ENCODE data around the gene TP53TG5.

TP53TG5 gene

DNA sequence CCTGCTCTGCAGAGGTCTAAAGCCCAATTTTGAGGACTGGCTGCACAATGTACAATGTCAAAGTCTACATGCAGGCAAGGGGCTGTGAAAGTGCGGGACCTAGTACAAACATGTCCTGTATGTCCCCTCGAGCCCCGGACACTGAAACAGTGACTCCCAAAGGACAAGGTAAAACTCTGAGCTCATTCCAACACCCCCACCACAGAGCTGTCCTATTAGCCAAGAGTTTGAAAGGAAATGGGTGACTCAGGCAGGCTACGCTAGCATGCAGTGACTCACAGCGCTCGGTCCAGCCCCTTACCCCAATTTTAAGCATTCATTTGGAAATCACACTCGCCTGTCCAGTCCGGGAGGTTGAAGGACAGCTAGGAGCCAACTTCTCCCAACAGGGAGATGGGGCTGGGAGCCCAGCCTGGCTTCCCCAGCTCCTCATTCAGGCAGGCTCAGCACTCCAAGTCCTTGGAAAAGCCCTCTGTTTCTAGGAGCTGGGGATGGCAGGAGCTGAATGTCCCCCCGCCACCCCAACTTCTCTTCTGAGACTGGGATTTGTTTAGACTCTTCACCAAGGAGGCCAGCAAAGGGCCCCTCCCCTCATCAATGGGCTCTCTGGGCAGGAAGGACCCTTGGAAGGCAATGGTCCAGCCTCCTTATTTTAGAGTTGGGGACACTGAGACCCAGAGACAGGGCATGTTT lies 33.8 kb downstream of the TP53TG5 start:
- H3K4me2 ChIP-seq (ENCODE audit: low read length), result no peak overlapping the region
- peaks cover 48% of the 10 kb centered on the region for H4K20me1 ChIP-seq (ENCODE audit: insufficient read depth, low read length)
- no peaks in the 10 kb centered on the region for H3K9me3 ChIP-seq (ENCODE audit: insufficient read depth, low read length)
- H3K4me1 ChIP-seq (ENCODE audit: low read length), result peaks cover 34% of the 10 kb centered on the region
- no peak overlapping the region for H3K27ac ChIP-seq (ENCODE audit: low read length)
- no peaks in the 10 kb centered on the region for H3K27me3 ChIP-seq (ENCODE audit: low read depth, low read length)
- H3K9ac ChIP-seq (ENCODE audit: low read length), result no peak overlapping the region
- H2AFZ ChIP-seq (ENCODE audit: low read depth, low read length), result no peak overlapping the region
- H3K36me3 ChIP-seq (replicated peaks; ENCODE audit: low read depth, low read length), result peaks cover 6% of the 10 kb centered on the region
- no peak overlapping the region for H3K4me3 ChIP-seq (ENCODE audit: low read length)
- TF ChIP-seq EZH2phosphoT487 (IDR thresholded peaks at IDR 0.05; ENCODE audit: low read depth), result no peak
- H3K79me2 ChIP-seq (ENCODE audit: low read length), result peaks cover 26% of the 10 kb centered on the region; the same call in 1 of the 2 replicates

DNA sequence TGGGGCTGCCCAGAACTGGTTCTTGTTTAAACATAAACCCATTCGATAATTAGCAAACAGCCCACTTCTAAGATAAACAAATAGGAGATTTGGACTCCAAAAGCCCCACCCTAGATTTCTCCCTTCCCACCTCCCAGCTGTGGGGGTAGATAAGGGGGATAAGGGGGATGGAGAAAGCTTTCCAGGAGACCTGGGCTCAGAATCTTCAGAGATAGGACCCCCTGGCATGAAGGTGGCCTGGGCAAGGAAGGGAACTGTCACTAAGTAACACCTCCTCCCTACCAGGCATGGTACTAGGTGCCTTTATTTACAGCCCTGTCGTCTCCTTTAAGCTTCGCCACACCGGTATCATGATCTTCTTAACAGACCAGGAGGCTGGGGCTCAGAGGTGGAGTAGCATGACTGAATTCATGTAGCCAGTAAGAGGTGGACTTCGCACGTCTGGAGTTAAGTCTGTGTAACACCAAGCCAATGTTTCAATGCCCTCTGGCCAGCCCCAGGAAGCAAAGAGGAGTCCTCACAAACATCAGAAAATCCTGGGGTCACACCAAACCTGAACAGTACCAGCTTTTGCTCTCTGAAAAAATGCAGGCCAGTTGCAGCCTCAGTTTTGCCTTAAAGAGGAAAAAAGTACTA lies 34.5 kb downstream of the TP53TG5 start:
- H4K20me1 ChIP-seq (ENCODE audit: insufficient read depth, low read length), result peaks cover 54% of the 10 kb centered on the region
- peaks cover 6% of the 10 kb centered on the region for H3K36me3 ChIP-seq (replicated peaks; ENCODE audit: low read depth, low read length)
- H3K27ac ChIP-seq (ENCODE audit: low read length), result no peak overlapping the region
- no peaks in the 10 kb centered on the region for H3K27me3 ChIP-seq (ENCODE audit: low read depth, low read length)
- TF ChIP-seq EZH2phosphoT487 (IDR thresholded peaks at IDR 0.05; ENCODE audit: low read depth), result no peak
- TF ChIP-seq, protein P1, sequence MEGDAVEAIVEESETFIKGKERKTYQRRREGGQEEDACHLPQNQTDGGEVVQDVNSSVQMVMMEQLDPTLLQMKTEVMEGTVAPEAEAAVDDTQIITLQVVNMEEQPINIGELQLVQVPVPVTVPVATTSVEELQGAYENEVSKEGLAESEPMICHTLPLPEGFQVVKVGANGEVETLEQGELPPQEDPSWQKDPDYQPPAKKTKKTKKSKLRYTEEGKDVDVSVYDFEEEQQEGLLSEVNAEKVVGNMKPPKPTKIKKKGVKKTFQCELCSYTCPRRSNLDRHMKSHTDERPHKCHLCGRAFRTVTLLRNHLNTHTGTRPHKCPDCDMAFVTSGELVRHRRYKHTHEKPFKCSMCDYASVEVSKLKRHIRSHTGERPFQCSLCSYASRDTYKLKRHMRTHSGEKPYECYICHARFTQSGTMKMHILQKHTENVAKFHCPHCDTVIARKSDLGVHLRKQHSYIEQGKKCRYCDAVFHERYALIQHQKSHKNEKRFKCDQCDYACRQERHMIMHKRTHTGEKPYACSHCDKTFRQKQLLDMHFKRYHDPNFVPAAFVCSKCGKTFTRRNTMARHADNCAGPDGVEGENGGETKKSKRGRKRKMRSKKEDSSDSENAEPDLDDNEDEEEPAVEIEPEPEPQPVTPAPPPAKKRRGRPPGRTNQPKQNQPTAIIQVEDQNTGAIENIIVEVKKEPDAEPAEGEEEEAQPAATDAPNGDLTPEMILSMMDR (IDR thresholded peaks at IDR 0.05; ENCODE audit: low read depth, low read length), result no peak
- H3K9ac ChIP-seq (ENCODE audit: low read length), result no peak overlapping the region
- peaks cover 26% of the 10 kb centered on the region; the same call in 1 of the 2 replicates for H3K79me2 ChIP-seq (ENCODE audit: low read length)
- peaks cover 31% of the 10 kb centered on the region for H3K4me1 ChIP-seq (ENCODE audit: low read length)
- H3K4me2 ChIP-seq (ENCODE audit: low read length), result no peak overlapping the region
- no peaks in the 10 kb centered on the region for H3K9me3 ChIP-seq (ENCODE audit: insufficient read depth, low read length)
- H3K4me3 ChIP-seq (ENCODE audit: low read length), result no peak overlapping the region
- no peak overlapping the region for H2AFZ ChIP-seq (ENCODE audit: low read depth, low read length)

DNA sequence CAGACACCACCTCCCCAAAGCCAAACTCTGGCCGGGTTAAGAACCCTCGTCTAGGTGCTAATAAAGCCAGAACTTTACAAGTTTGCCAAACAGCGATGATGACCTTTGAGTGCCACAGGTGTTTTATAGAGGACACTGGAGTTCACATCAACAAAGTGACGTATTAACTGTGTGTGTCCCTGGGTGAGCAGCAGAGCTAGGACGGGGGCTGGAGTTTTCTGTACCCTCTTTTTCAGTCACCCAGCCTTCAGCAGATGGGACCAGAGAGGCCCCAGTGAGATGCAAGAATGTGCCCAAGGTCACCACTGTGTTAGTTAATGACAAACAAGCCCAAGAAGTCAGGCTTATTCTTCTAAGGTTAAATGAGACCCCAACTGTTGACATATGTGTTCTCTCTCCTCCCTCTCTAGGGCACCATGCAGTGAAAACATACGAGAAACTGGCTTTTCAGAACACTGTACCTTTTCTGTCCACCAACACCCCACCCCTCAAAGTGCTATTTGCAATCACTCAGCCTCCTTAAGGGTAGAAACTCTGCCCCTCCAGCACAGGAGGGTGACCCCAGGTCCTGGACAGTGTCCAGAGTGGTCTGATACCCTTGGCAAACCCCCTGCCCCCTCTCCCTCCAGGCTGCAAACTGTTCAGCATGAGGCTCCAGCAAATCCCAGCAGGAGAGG lies 35.1 kb downstream of the TP53TG5 start:
- Histone ChIP-seq H3K4me3 (ENCODE audit: low read length) (no peak overlapping the region), H3K9me3 (ENCODE audit: insufficient read depth, low read length) (no peaks in the 10 kb centered on the region), H3K4me1 (ENCODE audit: low read length) (peaks cover 28% of the 10 kb centered on the region), H3K9ac (ENCODE audit: low read length) (no peak overlapping the region), H3K36me3 (replicated peaks; ENCODE audit: low read depth, low read length) (peaks cover 6% of the 10 kb centered on the region), H4K20me1 (ENCODE audit: insufficient read depth, low read length) (peaks cover 56% of the 10 kb centered on the region), H3K4me2 (ENCODE audit: low read length) (no peak overlapping the region), H2AFZ (ENCODE audit: low read depth, low read length) (no peak overlapping the region), H3K27me3 (ENCODE audit: low read depth, low read length) (no peaks in the 10 kb centered on the region), H3K79me2 (ENCODE audit: low read length) (peaks cover 26% of the 10 kb centered on the region; the same call in 1 of the 2 replicates), H3K27ac (ENCODE audit: low read length) (no peak overlapping the region)
- TF ChIP-seq EZH2phosphoT487 (IDR thresholded peaks at IDR 0.05; ENCODE audit: low read depth), result no peak
- TF ChIP-seq, protein P1 (IDR thresholded peaks at IDR 0.05; ENCODE audit: low read depth, low read length), result no peak

DNA sequence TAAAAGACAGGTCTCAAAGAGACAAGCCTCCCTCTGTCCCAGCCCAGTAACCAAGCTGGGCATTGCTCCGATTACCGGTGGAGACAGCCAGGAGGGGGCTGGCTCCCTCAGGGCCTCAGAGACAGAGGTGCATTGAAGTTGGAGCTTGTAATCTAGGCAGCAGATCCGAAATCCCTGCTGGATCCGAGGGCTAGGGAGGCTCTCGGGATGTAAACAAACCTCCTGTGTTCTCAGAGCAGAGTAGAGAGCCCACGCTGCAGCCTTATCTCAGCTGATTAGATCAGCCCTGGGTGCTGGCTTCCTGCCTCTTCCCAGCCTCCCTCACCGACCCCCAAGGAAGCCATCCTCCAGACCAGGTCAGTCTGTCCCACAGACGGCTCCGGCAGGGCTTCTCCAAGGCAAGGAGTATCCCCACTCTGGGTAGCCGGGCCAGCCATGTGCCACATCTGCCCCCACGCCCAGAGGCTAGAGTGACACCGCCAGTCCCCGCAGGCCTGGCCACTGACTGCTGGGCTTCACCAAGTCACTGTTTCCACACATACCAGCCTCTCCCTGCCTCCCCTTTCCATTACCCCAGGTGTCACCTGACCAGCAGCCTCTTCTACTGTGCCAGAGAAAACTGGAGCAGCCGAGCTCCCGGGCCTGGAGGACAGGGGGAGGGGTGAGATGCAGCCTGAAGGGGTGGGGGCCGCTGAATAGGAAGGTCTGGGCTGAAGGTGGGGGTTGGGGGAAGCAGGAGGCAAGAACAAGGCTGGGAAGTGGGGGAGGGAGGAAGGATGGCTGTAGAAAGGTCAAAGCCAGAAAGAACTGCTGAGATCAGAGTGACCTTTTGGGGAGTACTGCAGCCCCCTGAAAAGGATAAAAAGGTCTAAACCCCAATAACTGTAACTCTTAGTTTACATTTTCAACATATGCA lies 35.9 kb downstream of the TP53TG5 start:
- H3K4me1 ChIP-seq (ENCODE audit: low read length), result peaks cover 24% of the 10 kb centered on the region
- H3K4me3 ChIP-seq (ENCODE audit: low read length), result no peak overlapping the region
- peaks cover 63% of the 10 kb centered on the region for H4K20me1 ChIP-seq (ENCODE audit: insufficient read depth, low read length)
- TF ChIP-seq, protein P1 (IDR thresholded peaks at IDR 0.05; ENCODE audit: low read depth, low read length), result no peak
- no peak for TF ChIP-seq EZH2phosphoT487 (IDR thresholded peaks at IDR 0.05; ENCODE audit: low read depth)
- no peak overlapping the region for H3K4me2 ChIP-seq (ENCODE audit: low read length)
- peaks cover 22% of the 10 kb centered on the region; the same call in 1 of the 2 replicates for H3K79me2 ChIP-seq (ENCODE audit: low read length)
- no peak overlapping the region for H3K27ac ChIP-seq (ENCODE audit: low read length)
- peaks cover 6% of the 10 kb centered on the region for H3K36me3 ChIP-seq (replicated peaks; ENCODE audit: low read depth, low read length)
- H3K27me3 ChIP-seq (ENCODE audit: low read depth, low read length), result no peaks in the 10 kb centered on the region
- no peak overlapping the region for H2AFZ ChIP-seq (ENCODE audit: low read depth, low read length)
- no peak overlapping the region for H3K9ac ChIP-seq (ENCODE audit: low read length)
- H3K9me3 ChIP-seq (ENCODE audit: insufficient read depth, low read length), result no peaks in the 10 kb centered on the region
